ENCODE results near the gene RENBP.

The RENBP gene

DNA sequence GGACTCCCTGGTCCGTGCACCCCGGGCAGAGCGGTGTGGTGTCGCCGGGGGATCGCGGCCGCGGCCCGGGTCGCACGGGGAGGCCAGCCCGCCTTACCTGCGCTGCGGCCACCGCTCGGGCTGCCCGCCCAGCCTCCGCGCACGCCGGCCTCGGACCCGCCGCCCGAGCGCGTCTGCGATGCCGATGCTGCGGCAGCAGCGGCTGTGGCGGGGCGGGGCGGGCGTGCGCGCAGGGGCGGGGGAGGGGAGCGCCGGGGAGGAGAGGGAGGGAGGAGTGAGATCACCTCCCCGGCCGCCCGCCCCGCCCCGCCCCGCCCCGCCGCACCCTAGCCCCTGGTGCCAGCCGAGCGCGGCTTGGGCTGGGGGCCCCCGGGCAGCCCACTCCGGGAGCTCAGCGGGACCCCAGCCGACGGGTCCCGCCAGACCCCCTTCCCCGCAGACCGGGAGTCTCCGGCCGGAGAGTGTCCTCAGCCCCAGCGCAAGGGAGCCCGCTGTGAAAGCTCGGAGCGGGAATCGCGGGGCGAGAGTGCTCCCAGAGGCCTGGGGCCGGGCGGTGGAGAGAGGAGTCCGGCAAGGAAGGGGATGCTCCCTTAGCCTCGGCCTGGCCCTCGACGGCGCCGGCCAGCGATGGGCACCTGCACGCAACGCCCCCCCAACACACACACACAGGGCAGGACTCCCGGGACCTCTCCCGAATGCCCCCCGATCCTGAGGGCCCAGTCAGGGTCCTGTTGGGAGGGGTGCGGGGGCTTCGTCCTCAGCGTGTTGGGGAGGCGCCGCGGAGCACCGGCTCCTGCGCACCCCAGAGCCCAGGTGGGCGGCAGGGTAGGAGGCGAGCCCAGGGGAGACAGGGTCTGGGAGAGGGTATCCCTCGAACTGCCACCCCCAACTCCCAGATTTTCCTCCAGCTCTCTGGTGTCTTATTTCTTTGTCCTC, 58.2 kb downstream of the RENBP start, which contains the start of gene L1CAM:
Gene L1CAM, minus strand, starts transcription at position 206 of the 936 bp plus-strand sequence. CDS start 10,337 bp downstream, outside the sequence.
- no peak for DNase-seq

Data from NCI-H2081 (cell line).